Measurements from ENCODE around the gene RMND5B. TPM values are rescaled to one million over a fixed set of nuclear protein-coding genes. Genes with fewer than 3 reads are reported as not detected.
"Not testable (repeated sequence)": the region's sequence is repeated elsewhere in the genome, so short reads cannot be mapped to it uniquely, and the experiment has no call there.

Gene RMND5B
- total RNA-seq, 6 experiments from 2014 or later: 14.4 to 23.5 (median 20.9) TPM

- Histone ChIP-seq H3K4me1 (no peaks in the 10 kb centered on the region), H3K9me3 (no peaks in the 10 kb centered on the region), H3K27ac (no peak overlapping the region), H3K4me3 (no peak overlapping the region), H3K36me3 (no peaks in the 10 kb centered on the region), H3K27me3 (no peaks in the 10 kb centered on the region)
- intact Hi-C loops (cut with DNase I): no loop called here
- DNase-seq (no peak), ATAC-seq (no peak)
- no peak for TF ChIP-seq CTCF (IDR thresholded peaks at IDR 0.05)
- TF ChIP-seq POLR2A (IDR thresholded peaks at IDR 0.05): no peak
- 74% methylated on average over 5 of the region's 13 CpGs for WGBS (ENCODE audit: insufficient coverage, low coverage, low lambda C conversion rate, missing lambda C conversion rate)
Measured at GRCh38 chr5:178123094-178123965, 7.5 kb upstream of the RMND5B start.

GRCh38 chr5:178123966-178124925 lies 6.6 kb upstream of the RMND5B start:
- 95% methylated on average over 4 of the region's 18 CpGs for WGBS (ENCODE audit: insufficient coverage, low coverage, low lambda C conversion rate, missing lambda C conversion rate)
- Histone ChIP-seq H3K27me3 (no peaks in the 10 kb centered on the region), H3K36me3 (no peaks in the 10 kb centered on the region), H3K4me3 (no peak overlapping the region), H3K27ac (no peak overlapping the region), H3K9me3 (no peaks in the 10 kb centered on the region), H3K4me1 (no peaks in the 10 kb centered on the region)
- DNase-seq (no peak), ATAC-seq (no peak)
- intact Hi-C loops (cut with DNase I): no loop called here
- TF ChIP-seq POLR2A (IDR thresholded peaks at IDR 0.05): no peak
- no peak for TF ChIP-seq CTCF (IDR thresholded peaks at IDR 0.05)

GRCh38 chr5:178125253-178125906 lies 5.4 kb upstream of the RMND5B start:
- Histone ChIP-seq H3K4me3 (no peak overlapping the region), H3K9me3 (no peaks in the 10 kb centered on the region), H3K27me3 (no peaks in the 10 kb centered on the region), H3K4me1 (no peaks in the 10 kb centered on the region), H3K36me3 (no peaks in the 10 kb centered on the region), H3K27ac (no peak overlapping the region)
- intact Hi-C loops (cut with DNase I): no loop called here
- 46% methylated on average over 4 of the region's 10 CpGs for WGBS (ENCODE audit: insufficient coverage, low coverage, low lambda C conversion rate, missing lambda C conversion rate)
- TF ChIP-seq POLR2A (IDR thresholded peaks at IDR 0.05) (no peak), CTCF (IDR thresholded peaks at IDR 0.05) (no peak)
- no peak for ATAC-seq
- DNase-seq: no peak

- ATAC-seq (no peak), DNase-seq (no peak)
- peaks cover 0 to 1% (median under 1%) of the 10 kb centered on the region in 4 donors for H3K4me1 ChIP-seq
- H3K27ac ChIP-seq: no peak overlapping the region
- intact Hi-C loops (cut with DNase I): no loop called here
- no peaks in the 10 kb centered on the region for H3K9me3 ChIP-seq
- 58% methylated on average over 3 of the region's 3 CpGs for WGBS (ENCODE audit: insufficient coverage, low coverage, low lambda C conversion rate, missing lambda C conversion rate)
- H3K36me3 ChIP-seq: no peaks in the 10 kb centered on the region
- TF ChIP-seq CTCF (IDR thresholded peaks at IDR 0.05): no peak
- no peak for TF ChIP-seq POLR2A (IDR thresholded peaks at IDR 0.05)
- H3K27me3 ChIP-seq: no peaks in the 10 kb centered on the region
- no peak overlapping the region for H3K4me3 ChIP-seq
Measured at GRCh38 chr5:178126556-178126955, 4.3 kb upstream of the RMND5B start.

GRCh38 chr5:178127300-178128009 lies 3.4 kb upstream of the RMND5B start:
- H3K27ac ChIP-seq; DNase-seq; ATAC-seq; H3K36me3 ChIP-seq; H3K4me1 ChIP-seq; H3K9me3 ChIP-seq; intact Hi-C loops (cut with DNase I); H3K27me3 ChIP-seq; H3K4me3 ChIP-seq: not testable (repeated sequence)
- 93% methylated on average over 10 of the region's 14 CpGs for WGBS (ENCODE audit: insufficient coverage, low coverage, low lambda C conversion rate, missing lambda C conversion rate)

Measured in right lobe of liver (tissue), 6 donors.